GM12878 (cell line): ENCODE data around the gene SQOR. TPM values are rescaled to one million over a fixed set of nuclear protein-coding genes. Genes with fewer than 3 reads are reported as not detected.

Experiments used
- ATAC-seq: fragments of 200-7000 bp; cut with Tn5 transposase; 3 replicates; pipeline ENCODE4 v1.9.1; 2020; ENCODE audit warnings: mild to moderate bottlenecking, moderate library complexity
- BruUV-seq: library from RNA; stranded (reverse); fragments of 400-500 nt; replicated peaks from 2 replicates; lab custom pipeline; 2021; lab: Mats Ljungman, UMichigan
- CTCF ChIA-PET: fragments of 300-600 bp; sonication (Branson Sonifier 250); formaldehyde crosslinking; extraction: SDS; loops from one replicate; lab custom pipeline; 2021; ENCODE audit warnings: inconsistent platforms; lab: Yijun Ruan, JAX
- POLR2A ChIA-PET: fragments of 350-600 bp; formaldehyde crosslinking; extraction: SDS; loops from one replicate; lab custom pipeline; 2021; ENCODE audit warnings: inconsistent platforms; lab: Charles Lee
- RAD21 ChIA-PET: fragments of 300-600 bp; sonication (Branson Sonifier 250); formaldehyde crosslinking; loops from one replicate; lab custom pipeline; 2023; ENCODE audit warnings: antibody characterized with exemption; ENCODE audit not compliant: unreplicated experiment; lab: Charles Lee
- SMC1A ChIA-PET: fragments of 300-600 bp; sonication (Branson Sonifier 250); formaldehyde crosslinking; loops from one replicate; lab custom pipeline; 2023; ENCODE audit not compliant: unreplicated experiment, uncharacterized antibody; lab: Charles Lee
- DNase-seq: peaks from one replicate; pipeline ENCODE4 v3.0.0-alpha.2; 2011; ENCODE audit warnings: low read depth, low spot score
- FAIRE-seq: peaks from 3 replicates; lab custom pipeline; 2011; peaks lifted over from hg19 to GRCh38; lab: Jason Lieb, UNC
- H2AFZ ChIP-seq: 2 replicates; pipeline ENCODE4 v1.6.0; 2011; ENCODE audit warnings: low read depth, low read length, control low read depth; ENCODE audit not compliant: control insufficient read depth
- H3K27ac ChIP-seq: 2 replicates; pipeline ENCODE4 v1.5.1; 2011; ENCODE audit warnings: control low read depth; ENCODE audit not compliant: control insufficient read depth, insufficient read depth
- H3K27me3 ChIP-seq, 2 experiments: replicated peaks in 1 of 2; 2 replicates each; pipeline versions ENCODE4 v1.6.0 to v1.6.1; 2011; ENCODE audit warnings: low read length in 1 of 2; ENCODE audit not compliant: control insufficient read depth in 2 of 2, insufficient read depth in 2 of 2
- H3K36me3 ChIP-seq, 2 experiments: 2 replicates each; pipeline ENCODE4 v1.5.1; 2011; ENCODE audit warnings: low read length in 1 of 2; ENCODE audit not compliant: control insufficient read depth in 2 of 2, insufficient read depth in 2 of 2
- H3K4me1 ChIP-seq: 2 replicates; pipeline ENCODE4 v1.6.1; 2011; ENCODE audit warnings: mild to moderate bottlenecking, low read length, moderate library complexity, mixed read lengths; ENCODE audit not compliant: control insufficient read depth, insufficient read depth
- H3K4me2 ChIP-seq: 2 replicates; pipeline ENCODE4 v1.6.0; 2011; ENCODE audit warnings: control low read depth; ENCODE audit not compliant: control insufficient read depth, insufficient read depth
- H3K4me3 ChIP-seq: fragments of 200-600 bp; sonication (generic); 2 replicates; pipeline ENCODE4 v1.5.1; 2016
- H3K79me2 ChIP-seq: 2 replicates; pipeline ENCODE4 v1.6.0; 2011; ENCODE audit warnings: low read length; ENCODE audit not compliant: control insufficient read depth, insufficient read depth
- H3K9ac ChIP-seq: 2 replicates; pipeline ENCODE4 v1.8.0; 2011; ENCODE audit warnings: low read length, control low read depth, mixed read lengths; ENCODE audit not compliant: control insufficient read depth, insufficient read depth
- H3K9me3 ChIP-seq: replicated peaks from 3 replicates; pipeline ENCODE4 v1.5.1; 2011; ENCODE audit warnings: mild to moderate bottlenecking, low read length; ENCODE audit not compliant: control insufficient read depth, insufficient read depth
- H4K20me1 ChIP-seq: 2 replicates; pipeline ENCODE4 v1.6.0; 2011; ENCODE audit not compliant: control insufficient read depth, insufficient read depth
- BCL11A ChIP-seq: IDR thresholded peaks from 2 replicates; pipeline ENCODE4 v1.6.1; 2011; ENCODE audit warnings: low read depth, low read length
- EP300 ChIP-seq, 2 experiments: fragments of 150-350 bp in 1 of 2; IDR thresholded peaks; 2 replicates each; pipeline ENCODE4 v1.6.1; 2011 to 2012; ENCODE audit warnings: low read depth in 2 of 2, low read length in 2 of 2, borderline replicate concordance in 1 of 2, improper control_type of control experiment in 1 of 2, inconsistent platforms in 1 of 2; ENCODE audit not compliant: control insufficient read depth in 1 of 2
- MTA2 ChIP-seq: fragments of 450-650 bp; IDR thresholded peaks from 2 replicates; pipeline ENCODE4 v1.6.1; 2016; ENCODE audit warnings: low read depth, mild to moderate bottlenecking, moderate library complexity
- NR2C2 ChIP-seq: IDR thresholded peaks from 2 replicates; pipeline ENCODE4 v1.6.1; 2011; ENCODE audit warnings: borderline replicate concordance, low read depth; ENCODE audit not compliant: control insufficient read depth, insufficient read length
- RAD21 ChIP-seq: IDR thresholded peaks from 2 replicates; pipeline ENCODE4 v1.6.1; 2011; ENCODE audit warnings: mild to moderate bottlenecking, low read depth, low read length, moderate library complexity; ENCODE audit not compliant: insufficient read depth
- SMARCA5 ChIP-seq: fragments of 450-650 bp; IDR thresholded peaks from 2 replicates; pipeline ENCODE4 v1.6.1; 2017; ENCODE audit warnings: mild to moderate bottlenecking
- SREBF2 ChIP-seq: IDR thresholded peaks from 2 replicates; pipeline ENCODE4 v1.6.1; 2012; ENCODE audit warnings: mild to moderate bottlenecking, low read length
- STAT1 ChIP-seq: fragments of 450-650 bp; conservative IDR thresholded peaks from 2 replicates; pipeline ENCODE4 v1.6.1; 2014; ENCODE audit warnings: antibody characterized with exemption, mild to moderate bottlenecking
- TAF1 ChIP-seq: IDR thresholded peaks from 2 replicates; pipeline ENCODE4 v1.6.1; 2011; ENCODE audit warnings: mild to moderate bottlenecking, low read depth, low read length, borderline replicate concordance
- YBX1 ChIP-seq: fragments of 450-650 bp; IDR thresholded peaks from 2 replicates; pipeline ENCODE4 v1.6.1; 2016; ENCODE audit warnings: antibody characterized with exemption
- ZNF274 ChIP-seq: IDR thresholded peaks from one replicate; pipeline ENCODE4 v1.8.0; 2011; ENCODE audit not compliant: insufficient read length, insufficient read depth
- WGBS: methylation state at CpG from one replicate; pipeline ENCODE4 v1.1.6; 2016; ENCODE audit warnings: low lambda C conversion rate; ENCODE audit not compliant: insufficient replicate concordance, insufficient coverage; ENCODE audit errors: missing lambda C conversion rate; 5-methylcytosine and 5-hydroxymethylcytosine counted together
- in situ Hi-C: fragments of 300-500 bp; cut with MboI; formaldehyde crosslinking; loops from 9 replicates; pipeline ENCODE4 v1.14.3; 2018; ENCODE audit warnings: mixed read lengths
- intact Hi-C: fragments of 100-400 bp; cut with micrococcal nuclease; formaldehyde crosslinking; loops from one replicate; pipeline ENCODE4 v1.14.2; 2022; ENCODE audit not compliant: unreplicated experiment
- polyA plus RNA-seq, 11 experiments: library from polyadenylated mRNA; depleted of rRNA in 4 of 11; unstranded in 6 of 11; stranded (reverse) in 5 of 11; fragments of >200 nt; fragmentation: Nextera tagmentation in 4 of 11; fragmentation: Illumina TruSeq in 1 of 11; extraction: Ambion mirVana in 4 of 11; extraction: Trizol in 1 of 11; gene quantifications; 1 replicate in 1 of 11; 2 replicates in 10 of 11; pipeline versions ENCODE4 v1.2.1 to v1.2.3, GENCODE V29; 2011 to 2016; ENCODE audit warnings: inconsistent platforms in 2 of 11, missing spikeins in 2 of 11, low read depth in 1 of 11
- total RNA-seq, 4 experiments: library from RNA; depleted of rRNA in 3 of 4; stranded (reverse); fragments of >200 nt in 3 of 4; fragmentation: Illumina TruSeq in 1 of 4; extraction: Trizol in 1 of 4; gene quantifications; 2 replicates each; pipeline versions ENCODE4 v1.2.1 to v1.2.3, GENCODE V29; 2013 to 2021
- TF ChIP-seq, protein P1 (sequence below): IDR thresholded peaks from 2 replicates; pipeline ENCODE4 v1.6.1; 2012; ENCODE audit warnings: improper control_type of control experiment, low read depth, low read length; ENCODE audit not compliant: insufficient replicate concordance
- TF ChIP-seq, protein P2 (sequence below): fragments of 450-650 bp; conservative IDR thresholded peaks from 2 replicates; pipeline ENCODE4 v1.6.1; 2017; ENCODE audit warnings: mild to moderate bottlenecking, moderate library complexity
- TF ChIP-seq, protein P3 (sequence below): fragments of 450-650 bp; IDR thresholded peaks from 2 replicates; pipeline ENCODE4 v1.6.1; 2018; ENCODE audit warnings: borderline replicate concordance, mild to moderate bottlenecking; ENCODE audit not compliant: partially characterized antibody

SQOR gene
- total and polyA plus RNA-seq, 10 of the 15 experiments (the other 5 are each of a cell fraction or from before 2014, with no cell fraction given), result 14.5 to 74.7 (median 44.2) TPM

DNA sequence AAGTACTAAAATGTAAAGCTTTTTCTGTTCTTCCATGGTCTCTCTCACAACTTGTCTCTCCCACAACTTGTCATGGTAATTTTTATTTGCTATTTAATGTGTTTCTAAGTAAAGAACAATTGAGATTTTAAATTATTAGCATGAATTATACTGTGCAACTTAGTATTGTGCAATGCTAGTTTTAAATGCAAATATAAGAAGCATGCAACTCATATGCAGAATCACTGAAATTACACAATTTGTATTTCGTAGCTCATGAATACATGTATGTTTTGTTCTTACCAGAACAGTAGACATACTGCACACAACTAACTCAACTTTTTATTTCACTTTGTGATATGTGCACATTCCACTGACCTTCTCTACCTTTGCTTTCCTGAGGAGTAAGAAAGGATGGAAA, 96.5 kb downstream of the SQOR start:
- ChIA-PET POLR2A (no interaction called here), CTCF (interaction anchor here (1.6 kb wide), 1 partner anchor 16 kb away, joined by 3 read pairs; no protein-coding TSS in a partner anchor), SMC1A (interaction anchor here (0.6 to 1.2 kb wide), 2 partner anchors 17 to 1036 kb away, joined by 3 read pairs; no protein-coding TSS in a partner anchor), RAD21 (no interaction called here)
- Histone ChIP-seq H3K9ac (no peak overlapping the region), H3K9me3 (no peaks in the 10 kb centered on the region), H3K27me3 (peaks cover 0 to 2% of the 10 kb centered on the region in 2 experiments; a peak in 1 of 4 replicates), H3K4me1 (no peaks in the 10 kb centered on the region), H3K36me3 (no peaks in the 10 kb centered on the region), H2AFZ (no peak overlapping the region), H3K27ac (no peak overlapping the region), H3K79me2 (no peaks in the 10 kb centered on the region), H4K20me1 (no peaks in the 10 kb centered on the region), H3K4me3 (no peak overlapping the region), H3K4me2 (no peak overlapping the region)
- no TSS peak for BruUV-seq
- DNase-seq (no peak), ATAC-seq (no peak), FAIRE-seq (no peak)
- WGBS, result 0% methylated on average over 1 of the region's 1 CpG
- TF ChIP-seq SMARCA5, result no peak
- TF ChIP-seq RAD21, result no peak
- no peak for TF ChIP-seq EP300 (IDR thresholded peaks at IDR 0.05; ENCODE audit: borderline replicate concordance in 1 of 2, control insufficient read depth in 1 of 2, low read depth in 2 of 2, low read length in 2 of 2)
- no peak for TF ChIP-seq NR2C2
- TF ChIP-seq ZNF274, result no peak
- no peak for TF ChIP-seq TAF1
- no peak for TF ChIP-seq YBX1
- TF ChIP-seq MTA2, result no peak
- TF ChIP-seq, protein P1, sequence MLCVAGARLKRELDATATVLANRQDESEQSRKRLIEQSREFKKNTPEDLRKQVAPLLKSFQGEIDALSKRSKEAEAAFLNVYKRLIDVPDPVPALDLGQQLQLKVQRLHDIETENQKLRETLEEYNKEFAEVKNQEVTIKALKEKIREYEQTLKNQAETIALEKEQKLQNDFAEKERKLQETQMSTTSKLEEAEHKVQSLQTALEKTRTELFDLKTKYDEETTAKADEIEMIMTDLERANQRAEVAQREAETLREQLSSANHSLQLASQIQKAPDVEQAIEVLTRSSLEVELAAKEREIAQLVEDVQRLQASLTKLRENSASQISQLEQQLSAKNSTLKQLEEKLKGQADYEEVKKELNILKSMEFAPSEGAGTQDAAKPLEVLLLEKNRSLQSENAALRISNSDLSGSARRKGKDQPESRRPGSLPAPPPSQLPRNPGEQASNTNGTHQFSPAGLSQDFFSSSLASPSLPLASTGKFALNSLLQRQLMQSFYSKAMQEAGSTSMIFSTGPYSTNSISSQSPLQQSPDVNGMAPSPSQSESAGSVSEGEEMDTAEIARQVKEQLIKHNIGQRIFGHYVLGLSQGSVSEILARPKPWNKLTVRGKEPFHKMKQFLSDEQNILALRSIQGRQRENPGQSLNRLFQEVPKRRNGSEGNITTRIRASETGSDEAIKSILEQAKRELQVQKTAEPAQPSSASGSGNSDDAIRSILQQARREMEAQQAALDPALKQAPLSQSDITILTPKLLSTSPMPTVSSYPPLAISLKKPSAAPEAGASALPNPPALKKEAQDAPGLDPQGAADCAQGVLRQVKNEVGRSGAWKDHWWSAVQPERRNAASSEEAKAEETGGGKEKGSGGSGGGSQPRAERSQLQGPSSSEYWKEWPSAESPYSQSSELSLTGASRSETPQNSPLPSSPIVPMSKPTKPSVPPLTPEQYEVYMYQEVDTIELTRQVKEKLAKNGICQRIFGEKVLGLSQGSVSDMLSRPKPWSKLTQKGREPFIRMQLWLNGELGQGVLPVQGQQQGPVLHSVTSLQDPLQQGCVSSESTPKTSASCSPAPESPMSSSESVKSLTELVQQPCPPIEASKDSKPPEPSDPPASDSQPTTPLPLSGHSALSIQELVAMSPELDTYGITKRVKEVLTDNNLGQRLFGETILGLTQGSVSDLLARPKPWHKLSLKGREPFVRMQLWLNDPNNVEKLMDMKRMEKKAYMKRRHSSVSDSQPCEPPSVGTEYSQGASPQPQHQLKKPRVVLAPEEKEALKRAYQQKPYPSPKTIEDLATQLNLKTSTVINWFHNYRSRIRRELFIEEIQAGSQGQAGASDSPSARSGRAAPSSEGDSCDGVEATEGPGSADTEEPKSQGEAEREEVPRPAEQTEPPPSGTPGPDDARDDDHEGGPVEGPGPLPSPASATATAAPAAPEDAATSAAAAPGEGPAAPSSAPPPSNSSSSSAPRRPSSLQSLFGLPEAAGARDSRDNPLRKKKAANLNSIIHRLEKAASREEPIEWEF, result no peak
- no peak for TF ChIP-seq STAT1
- no peak for TF ChIP-seq SREBF2
- TF ChIP-seq, protein P2, sequence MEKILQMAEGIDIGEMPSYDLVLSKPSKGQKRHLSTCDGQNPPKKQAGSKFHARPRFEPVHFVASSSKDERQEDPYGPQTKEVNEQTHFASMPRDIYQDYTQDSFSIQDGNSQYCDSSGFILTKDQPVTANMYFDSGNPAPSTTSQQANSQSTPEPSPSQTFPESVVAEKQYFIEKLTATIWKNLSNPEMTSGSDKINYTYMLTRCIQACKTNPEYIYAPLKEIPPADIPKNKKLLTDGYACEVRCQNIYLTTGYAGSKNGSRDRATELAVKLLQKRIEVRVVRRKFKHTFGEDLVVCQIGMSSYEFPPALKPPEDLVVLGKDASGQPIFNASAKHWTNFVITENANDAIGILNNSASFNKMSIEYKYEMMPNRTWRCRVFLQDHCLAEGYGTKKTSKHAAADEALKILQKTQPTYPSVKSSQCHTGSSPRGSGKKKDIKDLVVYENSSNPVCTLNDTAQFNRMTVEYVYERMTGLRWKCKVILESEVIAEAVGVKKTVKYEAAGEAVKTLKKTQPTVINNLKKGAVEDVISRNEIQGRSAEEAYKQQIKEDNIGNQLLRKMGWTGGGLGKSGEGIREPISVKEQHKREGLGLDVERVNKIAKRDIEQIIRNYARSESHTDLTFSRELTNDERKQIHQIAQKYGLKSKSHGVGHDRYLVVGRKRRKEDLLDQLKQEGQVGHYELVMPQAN, result no peak
- TF ChIP-seq BCL11A, result no peak
- TF ChIP-seq, protein P3, sequence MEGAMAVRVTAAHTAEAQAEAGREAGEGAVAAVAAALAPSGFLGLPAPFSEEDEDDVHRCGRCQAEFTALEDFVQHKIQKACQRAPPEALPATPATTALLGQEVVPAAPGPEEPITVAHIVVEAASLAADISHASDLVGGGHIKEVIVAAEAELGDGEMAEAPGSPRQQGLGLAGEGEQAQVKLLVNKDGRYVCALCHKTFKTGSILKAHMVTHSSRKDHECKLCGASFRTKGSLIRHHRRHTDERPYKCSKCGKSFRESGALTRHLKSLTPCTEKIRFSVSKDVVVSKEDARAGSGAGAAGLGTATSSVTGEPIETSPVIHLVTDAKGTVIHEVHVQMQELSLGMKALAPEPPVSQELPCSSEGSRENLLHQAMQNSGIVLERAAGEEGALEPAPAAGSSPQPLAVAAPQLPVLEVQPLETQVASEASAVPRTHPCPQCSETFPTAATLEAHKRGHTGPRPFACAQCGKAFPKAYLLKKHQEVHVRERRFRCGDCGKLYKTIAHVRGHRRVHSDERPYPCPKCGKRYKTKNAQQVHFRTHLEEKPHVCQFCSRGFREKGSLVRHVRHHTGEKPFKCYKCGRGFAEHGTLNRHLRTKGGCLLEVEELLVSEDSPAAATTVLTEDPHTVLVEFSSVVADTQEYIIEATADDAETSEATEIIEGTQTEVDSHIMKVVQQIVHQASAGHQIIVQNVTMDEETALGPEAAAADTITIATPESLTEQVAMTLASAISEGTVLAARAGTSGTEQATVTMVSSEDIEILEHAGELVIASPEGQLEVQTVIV, result no peak
- in situ Hi-C loops (no loop called here), intact Hi-C loops (no loop called here)
